LNCaP clone FGC (cell line): ENCODE data around the gene DNAH6.

Experiments
- DNase-seq: peaks from one replicate; pipeline ENCODE4 v3.0.0-alpha.2; 2011; ENCODE audit warnings: low read depth
- H3K4me3 ChIP-seq: 2 replicates; pipeline ENCODE4 v1.5.1; 2011; ENCODE audit warnings: mild to moderate bottlenecking, low read depth, low read length, control low read depth
- TF ChIP-seq, protein P1 (sequence below): IDR thresholded peaks from 2 replicates; pipeline ENCODE4 v1.5.1; 2012; ENCODE audit warnings: mild to moderate bottlenecking; ENCODE audit not compliant: control insufficient read depth, insufficient read depth; ENCODE audit errors: extremely low read depth

The DNAH6 gene

DNA sequence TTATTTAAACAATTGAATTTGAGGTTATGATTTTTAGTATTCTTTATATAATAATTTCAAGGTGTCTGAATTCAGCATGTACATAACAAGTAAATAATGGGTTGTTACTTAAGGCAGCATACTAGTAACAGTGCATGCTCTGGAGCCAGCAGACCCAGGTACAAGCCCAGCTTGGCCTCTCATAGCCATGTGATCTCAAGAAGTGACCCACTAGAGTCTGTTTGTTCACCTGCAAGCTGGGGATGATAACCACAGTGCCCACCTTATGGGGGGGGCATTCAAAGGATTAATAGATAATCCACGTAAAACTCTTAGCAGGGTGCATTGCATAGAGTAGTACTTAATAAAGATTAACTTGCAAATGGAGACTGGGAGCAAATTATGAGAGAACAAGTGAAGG lies 201.0 kb downstream of the DNAH6 start:
- TF ChIP-seq, protein P1, sequence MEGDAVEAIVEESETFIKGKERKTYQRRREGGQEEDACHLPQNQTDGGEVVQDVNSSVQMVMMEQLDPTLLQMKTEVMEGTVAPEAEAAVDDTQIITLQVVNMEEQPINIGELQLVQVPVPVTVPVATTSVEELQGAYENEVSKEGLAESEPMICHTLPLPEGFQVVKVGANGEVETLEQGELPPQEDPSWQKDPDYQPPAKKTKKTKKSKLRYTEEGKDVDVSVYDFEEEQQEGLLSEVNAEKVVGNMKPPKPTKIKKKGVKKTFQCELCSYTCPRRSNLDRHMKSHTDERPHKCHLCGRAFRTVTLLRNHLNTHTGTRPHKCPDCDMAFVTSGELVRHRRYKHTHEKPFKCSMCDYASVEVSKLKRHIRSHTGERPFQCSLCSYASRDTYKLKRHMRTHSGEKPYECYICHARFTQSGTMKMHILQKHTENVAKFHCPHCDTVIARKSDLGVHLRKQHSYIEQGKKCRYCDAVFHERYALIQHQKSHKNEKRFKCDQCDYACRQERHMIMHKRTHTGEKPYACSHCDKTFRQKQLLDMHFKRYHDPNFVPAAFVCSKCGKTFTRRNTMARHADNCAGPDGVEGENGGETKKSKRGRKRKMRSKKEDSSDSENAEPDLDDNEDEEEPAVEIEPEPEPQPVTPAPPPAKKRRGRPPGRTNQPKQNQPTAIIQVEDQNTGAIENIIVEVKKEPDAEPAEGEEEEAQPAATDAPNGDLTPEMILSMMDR = no peak
- H3K4me3 ChIP-seq = no peak overlapping the region
- no peak for DNase-seq

DNA sequence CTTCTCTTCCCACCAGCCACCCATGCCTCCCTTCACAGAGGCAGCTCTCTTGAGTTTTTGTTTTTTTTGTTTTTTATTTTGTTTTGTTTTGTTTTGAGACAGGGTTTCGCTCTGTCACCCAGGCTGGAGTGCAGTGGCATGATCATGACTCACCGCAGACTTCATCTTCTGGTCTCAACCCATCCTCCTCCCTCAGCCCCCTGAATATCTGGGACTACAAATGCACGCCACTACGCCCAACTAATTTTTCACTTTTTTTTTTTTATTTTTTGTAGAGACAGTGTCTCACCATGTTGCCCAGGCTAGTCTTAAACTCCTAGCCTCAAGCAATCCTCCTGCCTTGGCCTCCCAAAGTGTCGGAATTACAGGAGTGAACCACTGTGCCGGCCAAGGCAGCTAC lies 203.1 kb downstream of the DNAH6 start:
- no peak overlapping the region for H3K4me3 ChIP-seq
- TF ChIP-seq, protein P1 = no peak
- DNase-seq = no peak

DNA sequence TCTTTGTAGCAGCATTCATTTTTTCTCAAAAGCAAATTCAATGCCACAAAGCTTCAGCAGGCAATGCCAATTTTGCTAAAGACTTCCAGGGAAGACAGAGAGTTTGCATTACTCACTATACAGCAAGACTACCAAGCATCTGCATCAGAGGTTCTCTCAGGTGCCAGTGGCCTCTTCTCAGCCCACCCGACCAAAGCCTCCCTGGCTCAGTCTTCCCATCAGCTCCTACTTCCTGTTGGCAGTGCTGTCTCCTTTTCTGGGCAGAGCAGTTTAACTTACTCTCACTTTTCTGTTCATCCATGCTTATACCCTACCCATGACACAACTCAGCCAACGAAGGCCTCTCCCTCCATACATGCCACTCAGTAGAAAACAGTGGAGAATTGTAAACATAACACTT lies 207.5 kb downstream of the DNAH6 start:
- H3K4me3 ChIP-seq = no peak overlapping the region
- no peak for DNase-seq
- TF ChIP-seq, protein P1 = no peak

DNA sequence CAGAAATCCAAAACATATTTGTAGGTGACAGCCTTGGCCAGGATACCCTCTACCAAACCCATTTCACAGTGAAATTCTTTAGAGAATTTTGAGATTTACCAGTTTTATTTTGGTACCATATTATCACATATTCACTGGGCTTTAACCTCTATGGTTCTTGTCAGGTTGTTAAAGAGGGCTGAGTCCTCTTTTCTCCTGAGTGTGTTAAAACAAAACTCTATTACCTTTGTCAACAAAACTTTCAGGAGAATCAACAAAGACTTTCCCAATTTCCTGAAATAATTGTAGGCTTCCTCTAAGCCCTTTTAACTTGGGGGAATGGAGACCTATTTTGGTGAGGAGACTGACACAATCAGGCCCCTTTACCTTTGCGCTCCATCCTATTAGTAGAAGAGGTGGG lies 209.4 kb downstream of the DNAH6 start:
- TF ChIP-seq, protein P1 = no peak
- DNase-seq = no peak
- no peak overlapping the region for H3K4me3 ChIP-seq

DNA sequence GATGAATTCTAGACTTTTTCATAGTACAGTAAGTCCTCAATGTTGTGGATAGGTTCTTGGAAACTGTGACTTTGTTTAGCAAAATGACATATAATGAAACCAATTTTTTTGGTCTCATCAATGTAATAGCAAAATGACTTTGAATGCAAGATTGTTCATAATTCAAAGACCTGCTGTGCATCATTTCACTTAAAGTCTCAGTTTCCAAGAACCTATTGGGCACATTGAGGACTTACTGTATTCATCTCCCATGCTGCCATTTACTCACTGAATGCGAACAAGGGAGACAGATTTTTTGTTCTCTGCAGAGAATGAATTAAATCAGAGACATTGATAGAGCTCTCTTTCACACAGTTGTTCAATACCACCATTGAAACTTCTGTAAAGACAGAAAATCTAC lies 211.0 kb downstream of the DNAH6 start:
- DNase-seq = no peak
- TF ChIP-seq, protein P1 = no peak
- H3K4me3 ChIP-seq = no peak overlapping the region

DNA sequence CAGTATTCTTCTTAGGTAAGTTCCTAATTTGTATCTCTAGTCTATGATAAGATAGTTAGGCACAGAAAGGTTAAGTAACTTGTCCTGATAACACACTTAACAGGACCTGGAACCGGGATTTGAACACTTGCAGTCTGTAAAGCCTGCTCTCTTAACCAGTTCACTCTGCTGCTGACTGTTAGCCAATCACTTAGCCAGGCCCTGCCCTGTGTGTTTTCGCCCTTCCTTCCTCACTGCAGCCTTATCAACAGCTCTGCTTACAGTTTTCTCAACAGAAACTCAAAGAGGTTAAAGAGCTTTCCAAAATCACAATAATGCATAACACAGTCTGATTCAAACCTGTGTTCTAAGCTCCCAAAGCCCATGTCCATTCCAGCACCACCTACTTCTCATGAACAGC lies 212.9 kb downstream of the DNAH6 start:
- DNase-seq = no peak
- no peak overlapping the region for H3K4me3 ChIP-seq
- TF ChIP-seq, protein P1 = no peak

DNA sequence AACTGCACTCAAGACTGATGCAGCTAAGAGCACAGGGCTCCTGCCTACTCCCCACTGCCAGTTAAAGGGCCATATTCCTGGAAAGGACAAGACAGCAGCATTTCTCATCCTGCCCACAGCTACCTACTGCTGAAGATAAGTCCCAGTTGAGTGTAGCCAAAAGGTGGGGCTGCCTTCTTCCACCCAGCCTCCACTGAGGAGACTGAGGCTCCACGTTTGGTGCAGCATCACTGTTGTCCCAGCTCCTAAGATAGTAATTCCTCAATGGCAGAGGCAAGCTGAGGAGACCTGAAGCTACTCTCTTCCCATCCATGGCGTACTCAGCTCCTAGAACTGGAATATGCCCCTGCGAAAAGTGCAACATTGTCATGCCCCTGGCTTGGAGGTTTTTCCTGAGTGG lies 214.9 kb downstream of the DNAH6 start:
- TF ChIP-seq, protein P1 = no peak
- no peak for DNase-seq
- H3K4me3 ChIP-seq = no peak overlapping the region
